ENCODE results near the gene HPD.
"Not testable (repeated sequence)": the region's sequence is repeated elsewhere in the genome, so short reads cannot be mapped to it uniquely, and the experiment has no call there.

DNA sequence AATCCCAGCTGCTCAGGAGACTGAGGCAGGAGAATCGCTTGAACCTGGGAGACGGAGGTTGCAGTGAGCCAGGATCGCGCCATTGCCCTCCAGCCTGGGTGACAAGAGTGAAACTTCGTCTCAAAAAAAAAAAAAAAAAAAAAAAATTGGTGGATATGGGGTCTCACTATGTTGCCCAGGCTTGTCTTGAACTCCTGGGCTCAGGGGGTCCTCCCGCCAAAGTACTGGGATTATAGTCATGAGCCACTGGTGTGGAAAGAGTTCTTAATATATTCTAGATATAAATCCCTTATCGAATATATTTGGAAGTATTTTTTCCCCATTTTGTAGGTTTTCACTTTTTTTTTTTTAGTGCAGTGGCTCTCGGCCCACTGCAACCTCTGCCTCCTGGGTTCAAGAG lies 10.6 kb upstream of the HPD start:
- TF ChIP-seq, protein P1, sequence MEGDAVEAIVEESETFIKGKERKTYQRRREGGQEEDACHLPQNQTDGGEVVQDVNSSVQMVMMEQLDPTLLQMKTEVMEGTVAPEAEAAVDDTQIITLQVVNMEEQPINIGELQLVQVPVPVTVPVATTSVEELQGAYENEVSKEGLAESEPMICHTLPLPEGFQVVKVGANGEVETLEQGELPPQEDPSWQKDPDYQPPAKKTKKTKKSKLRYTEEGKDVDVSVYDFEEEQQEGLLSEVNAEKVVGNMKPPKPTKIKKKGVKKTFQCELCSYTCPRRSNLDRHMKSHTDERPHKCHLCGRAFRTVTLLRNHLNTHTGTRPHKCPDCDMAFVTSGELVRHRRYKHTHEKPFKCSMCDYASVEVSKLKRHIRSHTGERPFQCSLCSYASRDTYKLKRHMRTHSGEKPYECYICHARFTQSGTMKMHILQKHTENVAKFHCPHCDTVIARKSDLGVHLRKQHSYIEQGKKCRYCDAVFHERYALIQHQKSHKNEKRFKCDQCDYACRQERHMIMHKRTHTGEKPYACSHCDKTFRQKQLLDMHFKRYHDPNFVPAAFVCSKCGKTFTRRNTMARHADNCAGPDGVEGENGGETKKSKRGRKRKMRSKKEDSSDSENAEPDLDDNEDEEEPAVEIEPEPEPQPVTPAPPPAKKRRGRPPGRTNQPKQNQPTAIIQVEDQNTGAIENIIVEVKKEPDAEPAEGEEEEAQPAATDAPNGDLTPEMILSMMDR (IDR thresholded peaks at IDR 0.05), result not testable (repeated sequence)
- TF ChIP-seq POLR2AphosphoS5 (IDR thresholded peaks at IDR 0.05), result not testable (repeated sequence)

Measured in prostate gland (tissue), 2 donors.